Motor neuron (in vitro differentiated cells): ENCODE results near the gene ZMIZ1. TPM values are rescaled to one million over a fixed set of nuclear protein-coding genes. Genes with fewer than 3 reads are reported as not detected.

Experiments used
- ATAC-seq, 8 experiments: fragments of 200-7000 bp; cut with Tn5 transposase; replicated peaks in 6 of 8; 2 replicates each; pipeline ENCODE4 v1.8.0; 2021; ENCODE audit warnings: mild to moderate bottlenecking in 8 of 8, moderate library complexity in 8 of 8
- H3K27ac ChIP-seq, 2 donors: fragments of 250-450 bp; sonication (Bioruptor Pico); 2 replicates each; pipeline ENCODE4 v1.9.0; 2021; ENCODE audit warnings: antibody characterized with exemption in 2 of 2, mild to moderate bottlenecking in 2 of 2, moderate library complexity in 1 of 2
- H3K4me1 ChIP-seq, 2 donors: fragments of 250-450 bp; sonication (Bioruptor Pico); replicated peaks in 1 of 2; 2 replicates each; pipeline ENCODE4 v1.6.1; 2021; ENCODE audit warnings: antibody characterized with exemption in 2 of 2, mild to moderate bottlenecking in 2 of 2, moderate library complexity in 1 of 2
- H3K4me3 ChIP-seq, 5 donors: fragments of 250-450 bp; sonication (Bioruptor Pico); 2 replicates each; pipeline ENCODE4 v1.9.0; 2021; ENCODE audit warnings: antibody characterized with exemption in 5 of 5, mild to moderate bottlenecking in 5 of 5, moderate library complexity in 4 of 5
- WGBS, 10 experiments: fragments of 450-650 bp; shearing (Covaris generic); methylation state at CpG; one replicate each; pipeline ENCODE4 v1.0.0; 2022; 5-methylcytosine and 5-hydroxymethylcytosine counted together
- in situ Hi-C, 9 experiments: fragments of 400-800 bp; cut with MboI; loops; one replicate each; pipeline ENCODE4 v1.15.0; 2021; ENCODE audit warnings: low sequenced_read_pairs in 9 of 9, low pct_unique_long_range_greater_than_20kb in 2 of 9; ENCODE audit not compliant: unreplicated experiment in 9 of 9
- total RNA-seq, 8 experiments: library from RNA; unstranded; fragments of 300-600 nt; gene quantifications; 2 replicates each; pipeline versions ENCODE4 v1.2.3 to v1.2.4, GENCODE V29; 2022

Gene ZMIZ1
- total RNA-seq, 8 experiments from 2014 or later, result 15.8 to 79.9 (median 50.0) TPM

- no peak overlapping the region for H3K4me3 ChIP-seq
- WGBS, 10 experiments, result 76 to 100% (median 86%) methylated on average over 1 to 3 of the region's 3 CpGs; no CpG with 5 or more reads in 4 of the 10 experiments
- no peak for ATAC-seq
- peaks cover 14 to 17% of the 10 kb centered on the region in 2 donors for H3K4me1 ChIP-seq
- H3K27ac ChIP-seq, result no peak overlapping the region
- in situ Hi-C loops, result no loop called here
Observed at GRCh38 chr10:79344502-79345195, 275.9 kb downstream of the ZMIZ1 start.

GRCh38 chr10:79345241-79346011 lies 276.7 kb downstream of the ZMIZ1 start:
- WGBS, 10 experiments, result 0 to 100% (median 84%) methylated on average over 1 to 5 of the region's 5 CpGs; no CpG with 5 or more reads in 2 of the 10 experiments
- no peak overlapping the region for H3K27ac ChIP-seq

GRCh38 chr10:79346012-79346340 lies 277.2 kb downstream of the ZMIZ1 start:
- in situ Hi-C loops, result no loop called here
- ATAC-seq, result no peak
- WGBS, 10 experiments, result 50 to 100% (median 100%) methylated on average over 1 of the region's 2 CpGs; no CpG with 5 or more reads in 6 of the 10 experiments
- Histone ChIP-seq H3K4me1 (peaks cover 14 to 17% of the 10 kb centered on the region in 2 donors), H3K27ac (no peak overlapping the region), H3K4me3 (no peak overlapping the region)

More at GRCh38 chr10:79345241-79346011, 276.7 kb downstream of the ZMIZ1 start:
- no peak for ATAC-seq
- Histone ChIP-seq H3K4me3 (no peak overlapping the region), H3K4me1 (peaks cover 14 to 17% of the 10 kb centered on the region in 2 donors)
- in situ Hi-C loops, result no loop called here

GRCh38 chr10:79346388-79347225 lies 277.8 kb downstream of the ZMIZ1 start:
- H3K4me3 ChIP-seq, result peak overlapping the region; percentile 62 to 75 (median 64)
- peak in 5 of 8 experiments; percentile 5 to 30 (median 21) for ATAC-seq
- H3K4me1 ChIP-seq, result peaks cover 14 to 17% of the 10 kb centered on the region in 2 donors
- WGBS, 10 experiments, result 0 to 83% (median 63%) methylated on average over 1 to 5 of the region's 12 CpGs
- H3K27ac ChIP-seq, result no peak overlapping the region
- in situ Hi-C loops, result no loop called here

- Histone ChIP-seq H3K4me3 (peak within 1 kb of the TSS; percentile 62 to 75 (median 64)), H3K4me1 (peaks cover 14 to 17% of the 10 kb centered on the region in 2 donors), H3K27ac (peak within 1 kb of the TSS; percentile 29 to 68)
- 0 to 4% (median 1%) methylated on average over 6 to 19 of the region's 77 CpGs; no CpG with 5 or more reads in 6 of the 10 experiments for WGBS, 10 experiments
- ATAC-seq, result peak; percentile 72 to 93 (median 91)
- in situ Hi-C loops, result no loop called here
Observed at GRCh38 chr10:79347226-79347893, 278.6 kb downstream of the ZMIZ1 start, which contains the start of gene PPIF. PPIF (plus strand) TSS chr10:79347469; CDS start chr10:79347549, 80 bp downstream.

- 0 to 50% (median 30%) methylated on average over 1 to 2 of the region's 34 CpGs; no CpG with 5 or more reads in 4 of the 10 experiments for WGBS, 10 experiments
- peak overlapping the region in 1 of 2 donors; percentile 68 for H3K27ac ChIP-seq
Observed at GRCh38 chr10:79347894-79348639, 279.3 kb downstream of the ZMIZ1 start.

GRCh38 chr10:79348640-79348988 lies 279.8 kb downstream of the ZMIZ1 start:
- Histone ChIP-seq H3K4me1 (peaks cover 12 to 14% of the 10 kb centered on the region in 2 donors), H3K27ac (no peak overlapping the region), H3K4me3 (peak overlapping the region in 3 of 5 donors; percentile 62 to 75 (median 67))
- ATAC-seq, result no peak
- WGBS, 10 experiments, result 60 to 93% (median 80%) methylated on average over 1 to 2 of the region's 3 CpGs; no CpG with 5 or more reads in 7 of the 10 experiments
- in situ Hi-C loops, result no loop called here

More at GRCh38 chr10:79347894-79348639, 279.3 kb downstream of the ZMIZ1 start:
- Histone ChIP-seq H3K4me3 (peak overlapping the region; percentile 62 to 75 (median 64)), H3K4me1 (peaks cover 12 to 14% of the 10 kb centered on the region in 2 donors)
- ATAC-seq, result peak; percentile 23 to 58 (median 50)
- in situ Hi-C loops, result no loop called here

GRCh38 chr10:79349072-79349491 lies 280.3 kb downstream of the ZMIZ1 start:
- Histone ChIP-seq H3K27ac (no peak overlapping the region), H3K4me1 (peaks cover 12 to 14% of the 10 kb centered on the region in 2 donors), H3K4me3 (no peak overlapping the region)
- in situ Hi-C loops, result no loop called here
- WGBS, 10 experiments, result 29 to 100% (median 100%) methylated on average over 1 to 2 of the region's 6 CpGs; no CpG with 5 or more reads in 6 of the 10 experiments
- no peak for ATAC-seq

GRCh38 chr10:79349766-79350406 lies 281.1 kb downstream of the ZMIZ1 start:
- WGBS, 10 experiments, result 67 to 100% (median 80%) methylated on average over 1 to 6 of the region's 6 CpGs; no CpG with 5 or more reads in 4 of the 10 experiments
- no peak for ATAC-seq
- H3K27ac ChIP-seq, result no peak overlapping the region
- no peak overlapping the region for H3K4me3 ChIP-seq
- peaks cover 12 to 14% of the 10 kb centered on the region in 2 donors for H3K4me1 ChIP-seq
- in situ Hi-C loops, result loop anchor here in 2 of 9 experiments (25.0 kb wide), 1 partner anchor 112 kb away; no protein-coding TSS in a partner anchor

GRCh38 chr10:79350407-79351154 lies 281.8 kb downstream of the ZMIZ1 start:
- WGBS, 10 experiments, result 86 to 100% (median 93%) methylated on average over 1 to 11 of the region's 21 CpGs; no CpG with 5 or more reads in 4 of the 10 experiments
- Histone ChIP-seq H3K27ac (no peak overlapping the region), H3K4me1 (peaks cover 12 to 14% of the 10 kb centered on the region in 2 donors), H3K4me3 (no peak overlapping the region)
- in situ Hi-C loops, result loop anchor here in 2 of 9 experiments (25.0 kb wide), 1 partner anchor 112 kb away; no protein-coding TSS in a partner anchor
- ATAC-seq, result no peak
